GM18868 (cell line): ENCODE measurements around the gene NCEH1.
"Not testable (repeated sequence)": the region's sequence is repeated elsewhere in the genome, so short reads cannot be mapped to it uniquely, and the experiment has no call there.

ENCODE experiments used
- ATAC-seq: cut with Tn5 transposase; IDR thresholded peaks from one replicate; pipeline ENCODE4 v1.9.1; 2021; ENCODE audit warnings: mild to moderate bottlenecking, moderate library complexity; ENCODE audit not compliant: unreplicated experiment

Gene NCEH1

DNA sequence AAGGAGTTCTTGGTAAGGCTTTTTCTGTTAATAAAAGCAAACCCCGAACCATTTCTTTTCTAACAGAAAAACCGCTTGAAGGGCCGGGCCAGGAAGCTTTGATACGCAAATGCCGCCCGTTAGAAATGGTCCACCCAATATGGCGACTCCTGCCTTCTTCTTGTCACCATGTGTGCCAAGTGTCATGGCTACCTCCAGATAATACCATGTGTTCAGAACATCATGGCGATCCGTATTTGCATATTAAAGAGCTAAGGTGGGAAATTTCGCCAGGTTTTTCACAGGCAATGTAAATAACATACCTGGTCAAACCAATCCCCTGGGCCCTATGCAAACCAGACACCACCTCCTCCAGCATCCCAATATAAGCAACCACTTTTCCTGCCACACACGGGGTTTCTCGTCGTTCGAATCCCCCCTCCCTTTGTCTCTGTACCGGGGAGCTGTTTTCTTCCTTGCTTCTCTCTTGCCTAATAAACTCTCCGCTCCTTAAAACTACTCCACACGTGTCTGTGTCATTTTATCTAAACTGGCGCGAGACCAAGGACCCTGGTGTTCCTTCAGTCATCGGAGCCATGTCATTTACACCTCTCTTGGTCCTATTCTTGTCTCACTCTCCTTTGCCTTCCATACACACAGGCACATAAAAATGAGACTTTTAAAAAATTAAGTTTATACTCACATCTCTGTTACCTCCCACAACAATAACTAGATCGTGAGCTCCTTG lies 34.5 kb downstream of the NCEH1 start:
- no peak for ATAC-seq

DNA sequence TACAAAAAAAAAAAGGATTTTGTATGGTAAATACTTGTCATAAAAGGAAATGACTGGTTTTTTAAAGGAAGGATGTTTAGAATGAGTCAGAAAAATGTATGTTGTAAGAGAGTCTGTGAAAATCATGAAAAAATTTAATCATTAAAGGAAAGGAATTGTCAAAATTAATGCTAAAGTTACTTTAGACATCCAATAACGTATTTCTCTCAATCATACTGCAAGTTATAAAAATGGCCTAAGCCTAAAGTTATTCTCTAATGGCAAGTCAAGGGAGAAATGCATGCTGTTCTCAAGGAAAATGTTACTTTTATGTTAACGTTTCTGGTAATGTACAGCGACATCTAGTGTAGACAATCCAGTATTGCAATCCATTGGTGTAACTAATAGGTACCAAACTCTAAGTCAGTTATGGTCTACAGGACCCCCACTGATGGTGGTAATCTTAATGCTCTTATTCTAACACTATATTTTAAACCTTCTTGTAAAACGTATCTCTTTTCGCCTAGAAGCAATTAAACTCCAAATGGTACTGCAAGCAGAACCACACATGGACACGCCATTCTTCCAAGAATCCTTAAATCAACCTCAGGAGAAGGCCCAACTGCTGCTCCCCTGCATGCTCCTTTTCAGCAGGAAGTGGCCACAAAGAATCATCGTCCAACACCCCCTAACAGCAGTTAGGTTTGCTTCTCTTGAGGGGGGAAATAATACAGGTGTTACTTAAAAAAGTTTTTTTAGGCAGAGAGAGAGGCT lies 35.2 kb downstream of the NCEH1 start:
- ATAC-seq, result no peak

DNA sequence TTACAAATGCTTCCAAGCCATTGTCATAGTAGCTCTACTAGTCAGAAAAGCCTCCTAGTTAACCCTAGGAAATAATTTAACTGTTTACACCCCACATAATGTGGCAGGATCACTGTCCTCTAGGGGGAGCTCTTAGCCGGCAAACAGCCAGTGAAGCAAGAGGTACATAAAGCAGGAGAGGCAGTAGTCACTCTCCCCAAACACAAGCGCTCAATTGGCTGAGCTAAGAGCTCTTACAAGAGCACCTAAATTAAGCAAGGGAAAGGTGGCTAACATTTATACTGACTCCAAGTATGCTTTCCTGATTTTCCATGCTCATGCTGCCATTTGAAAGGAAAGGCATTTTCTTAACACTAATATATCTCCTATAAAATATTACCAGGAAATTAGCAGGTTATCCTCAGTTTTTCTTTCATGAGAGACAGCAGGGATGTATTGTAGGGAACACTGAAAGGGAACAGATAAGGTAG lies 37.6 kb downstream of the NCEH1 start:
- peak; percentile 93 for ATAC-seq

DNA sequence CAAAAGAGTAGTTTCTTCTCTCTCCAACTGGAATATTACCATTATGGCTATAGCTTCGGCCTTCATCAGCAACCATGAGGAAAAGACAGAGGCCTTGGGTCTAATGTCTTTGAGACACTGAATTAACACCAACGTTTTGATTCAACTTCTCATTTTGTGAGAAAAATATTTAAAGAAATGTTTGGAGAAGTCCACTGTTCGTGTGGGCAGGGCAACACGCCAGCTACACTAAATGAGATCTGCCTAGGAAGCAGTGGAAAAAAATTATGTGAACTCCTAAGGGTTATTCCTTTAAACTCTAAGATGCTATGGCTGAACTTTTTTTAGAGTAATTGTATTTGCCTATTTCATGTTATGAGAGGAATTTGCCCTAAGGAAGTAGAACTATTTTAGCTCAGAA lies 41.8 kb downstream of the NCEH1 start:
- no peak for ATAC-seq

DNA sequence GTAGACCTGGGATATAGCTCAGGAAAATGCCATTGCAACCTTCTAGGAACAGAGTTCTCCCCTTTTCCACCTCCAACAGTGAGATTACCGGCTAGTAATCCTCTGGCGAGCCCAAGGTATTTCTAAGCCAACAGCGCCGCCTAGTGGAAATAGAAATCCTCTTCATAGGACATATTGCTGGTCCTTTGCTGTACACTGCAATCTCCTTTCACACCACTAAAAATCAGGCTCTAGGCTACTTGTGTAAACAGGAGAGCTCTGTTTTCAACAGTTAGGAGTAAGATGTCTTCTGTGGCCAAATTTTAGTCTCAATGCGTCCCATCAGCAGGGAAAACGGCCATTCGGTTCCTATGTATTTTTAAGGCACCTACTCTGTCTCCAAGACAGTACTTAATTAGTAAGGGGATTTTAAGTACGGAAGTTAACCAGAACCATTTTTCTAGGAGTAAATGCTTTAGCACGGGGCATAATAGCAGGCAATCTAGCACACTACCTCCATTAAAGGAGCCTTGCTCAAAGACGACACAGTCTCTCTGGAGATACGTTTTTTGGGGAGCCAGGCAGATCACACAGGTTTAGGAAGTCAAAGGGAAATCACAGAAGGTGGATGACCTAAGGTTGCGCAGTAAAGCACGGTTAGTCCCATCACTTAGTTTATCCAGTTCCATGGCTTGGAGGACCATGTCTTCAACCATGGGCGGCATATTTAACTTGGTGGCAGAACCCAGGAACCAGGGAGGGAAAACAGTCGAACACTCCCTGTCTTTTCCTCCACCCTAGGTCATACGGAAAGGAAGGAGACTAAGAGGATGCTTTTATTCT lies 43.8 kb downstream of the NCEH1 start:
- ATAC-seq, result peak; percentile 98

DNA sequence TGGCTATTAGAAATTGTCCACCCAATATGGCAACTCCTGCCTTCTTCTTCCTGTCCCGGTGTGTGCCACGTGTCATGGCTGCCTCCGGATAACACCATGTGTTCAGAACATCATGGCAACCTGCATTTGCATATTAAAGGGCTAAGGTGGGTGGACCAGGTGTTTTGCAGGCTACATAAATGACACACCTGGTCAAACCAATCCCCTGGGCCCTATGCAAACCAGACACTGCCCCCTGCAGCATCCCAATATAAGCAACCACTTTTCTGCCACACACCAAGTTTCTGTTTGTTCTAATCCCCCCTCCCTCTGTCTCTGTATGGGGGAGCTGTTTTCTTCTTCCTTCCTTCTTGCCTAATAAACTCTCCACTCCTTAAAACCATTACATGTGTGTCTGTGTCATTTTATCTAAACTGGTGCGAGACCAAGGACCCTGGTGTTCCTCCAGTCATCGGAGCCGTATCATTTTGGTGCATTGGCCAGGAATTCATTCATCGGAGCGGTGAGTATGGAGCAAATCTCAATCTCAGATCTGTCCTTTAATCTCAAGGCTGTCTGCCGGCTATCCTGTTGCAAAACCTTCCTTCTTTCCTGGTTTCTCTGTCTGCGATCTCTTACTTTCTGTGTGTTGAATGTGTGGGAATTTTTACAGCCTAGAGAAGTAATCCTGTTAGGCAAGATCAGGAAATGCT lies 44.5 kb downstream of the NCEH1 start:
- peak; percentile 21 for ATAC-seq

DNA sequence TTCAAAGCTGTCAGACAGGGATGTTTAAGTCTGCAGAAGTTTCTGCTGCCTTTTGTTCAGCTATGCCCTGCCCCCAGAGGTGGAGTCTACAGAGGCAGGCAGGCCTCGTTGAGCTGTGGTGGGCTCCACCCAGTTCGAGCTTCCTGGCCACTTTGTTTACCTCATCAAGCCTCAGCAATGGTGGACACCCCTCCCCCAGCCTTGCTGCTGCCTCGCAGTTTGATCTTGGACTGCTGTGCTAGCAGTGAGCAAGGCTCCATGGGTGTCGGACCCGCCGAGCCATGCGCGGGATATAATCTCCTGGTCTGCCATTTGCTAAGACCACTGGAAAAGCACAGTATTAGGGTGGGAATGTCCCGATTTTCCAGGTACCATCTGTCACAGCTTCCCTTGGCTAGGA lies 45.4 kb downstream of the NCEH1 start:
- not testable (repeated sequence) for ATAC-seq

DNA sequence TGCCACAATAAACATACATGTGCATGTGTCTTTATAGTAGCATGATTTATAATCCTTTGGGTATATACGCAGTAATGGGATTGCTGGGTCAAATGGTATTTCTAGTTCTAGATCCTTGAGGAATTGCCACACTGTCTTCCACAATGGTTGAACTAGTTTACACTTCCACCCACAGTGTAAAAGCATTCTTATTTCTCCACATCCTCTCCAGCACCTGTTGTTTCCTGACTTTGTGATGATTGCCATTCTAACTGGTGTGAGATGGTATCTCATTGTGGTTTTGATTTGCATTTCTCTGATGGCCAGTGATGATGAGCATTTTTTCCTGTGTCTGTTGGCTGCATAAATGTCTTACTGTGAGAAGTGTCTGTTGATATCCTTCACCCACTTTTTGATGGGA lies 50.4 kb downstream of the NCEH1 start:
- ATAC-seq, result not testable (repeated sequence)

DNA sequence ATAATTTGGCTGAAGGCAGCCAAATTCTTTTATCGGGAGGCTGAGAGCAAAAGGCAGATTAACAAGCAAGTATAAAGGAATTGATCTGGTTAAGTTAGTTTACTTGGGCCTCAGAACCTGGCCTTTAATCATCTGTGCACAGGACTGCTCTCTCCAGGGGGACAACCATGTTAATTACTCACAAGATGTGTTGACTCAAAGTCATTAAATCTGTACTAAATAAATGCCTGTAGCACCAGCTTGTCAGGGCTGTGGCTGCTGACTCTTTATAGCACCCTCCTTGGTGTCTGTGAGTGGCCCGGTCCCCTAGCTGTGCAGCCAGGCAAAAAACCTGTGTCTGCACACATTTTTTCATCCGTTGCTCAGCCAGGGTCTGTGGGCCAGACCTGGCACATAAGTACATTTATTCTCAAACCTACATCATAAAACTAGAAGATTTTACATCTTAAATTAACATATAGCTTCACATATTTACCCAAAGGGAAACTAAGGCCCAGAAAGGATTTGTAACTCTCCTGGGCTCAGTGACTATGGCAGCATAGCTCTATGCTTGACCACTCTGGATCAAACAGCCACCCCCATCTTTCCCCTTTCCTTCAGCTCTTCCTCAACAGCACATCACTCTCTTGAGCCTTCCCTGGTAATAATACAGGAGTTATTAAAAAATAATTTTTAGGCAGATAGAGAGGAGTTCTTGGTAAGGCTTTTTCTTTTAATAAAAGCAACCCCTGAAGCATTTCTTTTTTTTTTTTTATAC lies 51.4 kb downstream of the NCEH1 start:
- no peak for ATAC-seq

DNA sequence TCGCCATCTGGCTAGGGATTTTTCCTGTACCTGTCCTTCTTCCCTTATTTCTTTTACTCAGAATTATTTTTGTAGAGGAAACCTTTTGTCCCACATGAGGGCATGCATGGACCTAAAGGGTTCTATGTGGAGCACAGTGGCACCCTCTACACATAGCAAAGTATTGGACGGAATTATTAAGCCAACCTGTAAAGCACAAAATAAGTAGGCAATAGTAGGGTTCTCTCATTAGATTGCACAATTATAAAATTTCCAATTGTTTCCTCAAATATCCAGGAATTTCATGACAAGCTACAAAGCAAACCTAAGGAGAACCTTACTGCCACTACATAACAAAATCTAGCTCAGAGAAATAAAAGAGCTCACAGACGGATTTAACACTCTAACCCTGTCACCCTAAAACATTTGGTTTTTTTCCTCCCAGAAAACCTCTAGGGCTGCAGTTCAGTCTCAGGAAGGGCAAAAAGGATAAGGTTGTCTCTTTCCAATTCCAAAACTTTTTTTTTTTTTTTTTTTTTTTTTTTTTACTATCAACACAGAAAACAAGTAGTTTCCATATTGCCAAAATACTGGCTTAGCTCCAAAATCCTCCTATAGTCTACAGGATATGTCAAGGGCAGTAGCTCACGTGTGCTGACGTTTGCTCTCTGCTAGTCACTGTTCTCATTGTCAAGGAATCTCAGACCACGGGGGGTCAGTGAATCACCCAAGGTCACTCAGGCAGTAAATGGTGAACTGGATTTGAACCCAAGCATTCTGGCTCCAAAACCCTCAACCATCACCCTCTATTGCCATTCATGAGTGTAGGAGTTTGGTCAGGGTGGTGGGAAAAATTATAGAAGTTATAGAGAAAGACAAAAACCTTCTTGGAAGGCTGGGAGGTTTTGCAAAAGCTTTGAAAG lies 52.3 kb downstream of the NCEH1 start:
- ATAC-seq, result no peak

DNA sequence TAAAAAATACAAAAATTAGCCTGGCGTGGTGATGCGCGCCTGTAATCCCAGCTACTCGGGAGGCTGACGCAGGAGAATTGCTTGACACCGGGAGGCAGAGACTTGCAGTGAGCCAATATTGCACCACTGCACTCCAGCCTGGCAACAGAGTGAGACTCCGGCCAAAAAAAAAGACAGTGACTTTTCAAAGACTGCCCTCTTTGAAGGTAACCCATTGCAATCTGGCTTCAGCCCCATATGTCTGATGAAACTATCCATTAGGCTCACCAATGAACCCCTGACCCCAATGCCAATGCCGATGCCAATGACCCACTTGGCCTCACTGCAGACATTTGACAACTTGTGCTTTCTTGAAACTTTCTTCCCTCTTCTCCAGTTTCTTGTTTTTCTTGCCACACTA lies 54.3 kb downstream of the NCEH1 start:
- ATAC-seq, result no peak

DNA sequence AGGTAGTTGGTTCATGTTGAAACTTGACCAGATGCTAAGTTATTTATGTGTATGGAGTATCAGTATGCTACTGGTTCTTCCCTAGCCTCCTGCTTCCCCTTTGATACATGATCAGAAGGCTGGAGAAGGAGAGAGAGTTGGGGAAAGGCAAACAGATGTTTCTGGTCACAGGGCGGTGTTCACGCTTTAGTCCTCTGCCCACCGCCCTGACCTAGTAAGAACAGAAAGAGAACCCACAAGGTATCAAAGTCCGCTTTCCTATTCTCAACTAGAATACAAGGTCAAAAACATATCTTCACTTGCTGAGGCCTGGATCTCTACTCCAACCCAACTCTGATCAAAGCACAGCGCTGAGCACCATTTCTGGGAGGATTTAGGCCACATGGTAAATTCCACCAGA lies 55.5 kb downstream of the NCEH1 start:
- no peak for ATAC-seq

DNA sequence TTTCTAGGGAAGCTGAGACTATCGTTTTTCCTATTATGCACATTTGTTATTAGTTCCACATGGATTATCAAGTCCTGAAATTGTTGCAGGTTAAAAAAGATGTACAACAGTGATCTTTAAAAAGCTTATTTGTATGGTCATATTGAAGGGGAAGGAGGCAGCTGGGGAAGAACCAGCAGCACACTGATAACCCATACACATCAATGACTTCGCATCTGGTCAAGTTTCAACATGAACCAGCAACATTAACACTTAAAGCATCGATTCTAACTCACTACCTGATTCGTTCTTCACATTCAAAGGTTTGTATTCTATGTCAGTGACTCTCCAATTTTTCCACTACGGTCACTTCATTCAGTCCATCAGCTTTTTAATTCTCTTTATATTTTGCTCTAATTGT lies 56.4 kb downstream of the NCEH1 start:
- peak; percentile 45 for ATAC-seq

DNA sequence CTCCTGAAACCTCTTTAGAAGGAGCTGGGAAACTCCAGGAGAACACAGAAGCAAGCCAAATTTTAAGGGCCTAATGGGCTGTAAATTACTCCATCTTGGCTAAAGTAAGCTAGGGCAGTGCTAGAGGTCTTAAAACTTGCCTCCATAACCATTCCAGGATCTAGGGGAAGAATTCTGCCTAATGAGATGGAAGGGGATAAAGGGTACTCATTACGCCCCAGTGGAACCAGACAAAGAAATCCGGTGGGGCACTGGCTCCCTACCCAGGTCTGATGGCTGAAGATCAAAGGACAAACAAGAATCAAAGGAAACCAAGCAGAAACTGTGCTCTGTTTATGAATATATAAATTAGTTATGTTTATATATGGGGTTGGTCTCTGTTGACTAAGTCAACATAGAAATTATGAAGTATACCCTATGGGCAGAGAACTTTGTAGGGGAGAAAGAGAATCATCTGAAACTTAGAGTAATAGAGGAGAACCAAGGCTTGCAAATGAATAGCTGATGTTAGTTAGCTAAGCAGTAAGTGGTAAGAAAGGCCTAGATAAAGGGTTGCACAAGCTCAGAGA lies 57.8 kb downstream of the NCEH1 start:
- ATAC-seq, result no peak

DNA sequence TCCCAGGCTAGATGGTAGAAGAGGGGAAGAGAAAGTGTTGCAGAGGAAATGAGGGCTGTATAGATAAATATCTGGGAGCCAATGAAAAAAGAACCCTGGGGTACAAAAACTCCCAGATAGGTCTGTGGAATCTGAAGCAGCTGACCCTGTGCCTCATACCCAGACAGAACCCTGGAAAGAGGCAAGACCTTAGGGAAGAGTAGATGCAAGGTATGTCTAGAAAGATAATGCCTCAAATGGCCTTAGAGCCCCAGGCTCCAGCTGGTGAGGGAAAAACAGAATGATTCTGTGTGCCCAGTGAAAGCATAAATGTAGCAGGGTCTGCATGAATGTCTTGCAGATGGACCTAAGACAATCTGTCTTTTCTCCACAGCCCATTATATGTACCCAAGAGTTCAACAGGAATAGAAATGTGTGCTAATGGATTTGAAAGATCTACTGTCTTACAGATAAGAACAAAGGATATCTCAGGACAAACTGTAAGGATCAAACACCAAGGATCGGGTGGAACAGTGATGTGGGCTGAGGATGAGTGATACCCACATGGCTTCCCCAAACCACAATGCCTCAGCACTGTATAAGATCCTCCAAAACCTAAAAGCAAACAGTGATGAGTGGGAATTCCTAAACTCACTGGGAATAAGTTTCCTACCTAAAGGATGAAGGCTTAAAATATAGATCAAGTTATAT lies 58.8 kb downstream of the NCEH1 start:
- ATAC-seq, result no peak

DNA sequence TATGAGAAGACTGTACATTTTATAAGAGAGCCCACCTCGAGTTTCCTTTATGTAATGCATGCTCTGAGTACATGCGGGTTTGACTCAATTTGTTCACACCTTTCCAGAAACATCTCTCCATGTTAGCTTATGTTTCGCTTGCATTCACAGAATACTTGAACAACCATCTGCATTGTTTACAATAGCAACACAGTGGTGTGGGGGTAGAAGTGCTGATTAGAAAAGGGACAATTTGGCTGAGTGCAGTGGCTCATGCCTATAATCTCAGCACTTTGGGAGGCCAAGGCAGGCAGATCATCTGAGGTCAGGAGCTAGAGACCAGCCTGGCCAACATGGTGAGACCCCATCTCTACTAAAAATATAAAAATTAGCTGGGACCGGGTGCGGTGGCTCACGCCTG lies 60.9 kb downstream of the NCEH1 start:
- no peak for ATAC-seq

DNA sequence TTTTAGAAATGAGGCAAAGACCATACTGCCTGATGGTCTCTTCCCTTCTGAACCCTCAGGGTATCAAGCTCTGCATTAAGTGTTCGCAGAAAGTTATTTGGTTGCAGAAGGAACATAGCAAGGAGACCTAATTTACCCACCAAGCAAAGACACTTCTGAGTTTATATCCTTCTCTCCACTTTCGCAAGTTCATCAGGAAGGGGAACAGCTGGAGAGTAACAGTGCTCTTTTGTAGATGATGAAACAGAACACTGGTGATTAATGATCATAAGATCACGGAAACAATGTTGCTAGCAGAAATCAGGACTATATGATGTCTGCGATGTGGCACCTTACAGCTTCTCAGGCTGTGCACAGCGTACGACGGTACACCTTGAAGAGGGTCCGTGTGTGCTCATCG lies 62.1 kb downstream of the NCEH1 start:
- no peak for ATAC-seq

DNA sequence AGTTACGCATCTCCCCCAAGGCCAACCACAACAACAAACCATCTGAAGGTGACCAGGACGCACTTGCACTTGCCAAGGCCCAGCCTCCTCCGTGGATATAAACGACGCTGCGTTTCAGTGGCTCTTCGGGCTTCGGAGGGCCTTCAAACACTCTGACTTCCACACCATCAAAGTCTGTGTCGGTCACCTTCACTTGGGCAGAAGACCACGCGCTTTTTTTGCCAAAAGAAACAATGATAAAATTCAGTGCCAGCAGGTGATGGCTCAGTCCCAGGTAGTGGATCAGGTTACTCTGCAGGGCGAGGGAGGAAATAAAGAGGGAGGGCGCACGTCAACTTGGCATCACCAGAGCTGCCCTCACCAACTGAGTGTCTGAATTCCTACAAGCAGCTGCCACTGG lies 63.0 kb downstream of the NCEH1 start:
- ATAC-seq, result no peak
